Activated CD4-positive, alpha-beta memory T cell treated with anti-CD3 and anti-CD28 coated beads for 36 hours (primary cell): ENCODE data around the gene SHMT2. TPM values are rescaled to one million over a fixed set of nuclear protein-coding genes. Genes with fewer than 3 reads are reported as not detected.

Source experiments
- CTCF ChIA-PET: fragments of 350-600 bp; sonication (Branson Sonifier 250); formaldehyde crosslinking; loops from one replicate; lab custom pipeline; 2021; ENCODE audit warnings: antibody characterized with exemption, inconsistent platforms; lab: Charles Lee
- POLR2A ChIA-PET: fragments of 350-600 bp; sonication (Branson Sonifier 250); formaldehyde crosslinking; loops from one replicate; lab custom pipeline; 2021; ENCODE audit warnings: antibody characterized with exemption; lab: Charles Lee
- DNase-seq: peaks from one replicate; pipeline ENCODE4 v3.0.0-alpha.2; 2020
- H3K27ac Mint-ChIP-seq: one replicate; pipeline ENCODE4 v1.8.0; 2021; ENCODE audit warnings: mixed read lengths
- H3K27me3 Mint-ChIP-seq: one replicate; pipeline ENCODE4 v1.8.0; 2021; ENCODE audit warnings: mixed read lengths
- H3K36me3 Mint-ChIP-seq: one replicate; pipeline ENCODE4 v1.8.0; 2021; ENCODE audit warnings: mixed read lengths
- H3K4me1 Mint-ChIP-seq: one replicate; pipeline ENCODE4 v1.8.0; 2021; ENCODE audit warnings: low read depth, mixed read lengths
- H3K4me3 Mint-ChIP-seq: one replicate; pipeline ENCODE4 v1.8.0; 2021; ENCODE audit warnings: mild to moderate bottlenecking, mixed read lengths
- H3K9me3 Mint-ChIP-seq: one replicate; pipeline ENCODE4 v1.8.0; 2021; ENCODE audit warnings: mixed read lengths
- intact Hi-C: fragments of 100-400 bp; cut with micrococcal nuclease; formaldehyde crosslinking; loops from one replicate; pipeline ENCODE4 v1.15.1; 2023
- total RNA-seq, 2 experiments: library from RNA; stranded (reverse); gene quantifications; one replicate each; pipeline ENCODE4 v1.2.3, GENCODE V29; 2021

SHMT2 gene
- 100 to 1,000 TPM; 401 to 404 TPM for total RNA-seq

DNA sequence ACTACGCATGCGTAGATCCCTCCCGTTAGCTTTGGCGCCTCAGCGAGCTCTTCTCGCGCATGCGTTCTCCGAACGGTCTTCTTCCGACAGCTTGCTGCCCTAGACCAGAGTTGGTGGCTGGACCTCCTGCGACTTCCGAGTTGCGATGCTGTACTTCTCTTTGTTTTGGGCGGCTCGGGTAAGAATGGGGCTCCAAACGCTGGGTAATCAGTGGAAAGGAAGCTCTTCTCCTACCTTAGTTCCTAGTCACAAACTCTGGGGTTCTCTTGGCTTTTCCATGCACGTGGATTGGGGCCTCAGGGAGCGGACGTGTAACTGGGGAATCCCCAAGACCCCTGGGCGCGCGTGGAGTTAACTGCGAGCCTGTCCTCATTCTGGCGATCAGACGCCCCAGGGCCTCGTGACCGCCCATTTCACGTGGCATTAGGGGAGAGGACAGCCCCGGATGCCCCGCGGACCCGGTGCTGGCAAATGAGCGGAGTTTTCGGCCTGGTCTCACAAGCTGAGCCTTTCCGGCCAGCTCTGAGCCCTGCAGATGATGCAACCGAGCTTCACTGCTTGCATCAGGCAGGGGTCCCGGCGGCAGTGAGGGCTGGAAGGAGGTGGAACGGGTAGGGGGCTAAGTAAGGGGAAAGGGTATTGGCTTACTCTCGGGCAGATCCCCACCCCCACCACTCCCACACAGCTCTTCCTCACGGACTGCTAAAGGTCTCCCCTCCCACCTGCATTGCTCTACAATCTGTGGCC is at the start of gene SHMT2:
Gene SHMT2, plus strand, starts transcription at position 78 of the 747 bp plus-strand sequence. Its CDS starts 68 bp downstream, at position 146.
- Mint-ChIP-seq H3K36me3 (peaks cover 55% of the 10 kb centered on the region), H3K9me3 (no peaks in the 10 kb centered on the region), H3K4me1 (peaks cover 56% of the 10 kb centered on the region), H3K27ac (peak within 1 kb of the TSS; percentile 94), H3K27me3 (peaks cover 20% of the 10 kb centered on the region), H3K4me3 (peak within 1 kb of the TSS; percentile 98)
- intact Hi-C loops, result loop anchor here (1.0 to 5.0 kb wide), 2 partner anchors 9 to 143 kb away; partner anchors contain the start of gene NAB2
- ChIA-PET POLR2A (interaction anchor here (0.8 to 3.5 kb wide), 10 partner anchors 8 to 546 kb away, joined by 3 to 38 read pairs (median 6); partner anchors contain the start of genes ARHGAP9 and STAT6), CTCF (interaction anchor here (0.5 to 13.3 kb wide), 11 partner anchors 10 to 601 kb away, joined by 3 to 447 read pairs (median 4); partner anchors contain the start of genes GLI1 and NXPH4)
- DNase-seq, result peak; percentile 96

DNA sequence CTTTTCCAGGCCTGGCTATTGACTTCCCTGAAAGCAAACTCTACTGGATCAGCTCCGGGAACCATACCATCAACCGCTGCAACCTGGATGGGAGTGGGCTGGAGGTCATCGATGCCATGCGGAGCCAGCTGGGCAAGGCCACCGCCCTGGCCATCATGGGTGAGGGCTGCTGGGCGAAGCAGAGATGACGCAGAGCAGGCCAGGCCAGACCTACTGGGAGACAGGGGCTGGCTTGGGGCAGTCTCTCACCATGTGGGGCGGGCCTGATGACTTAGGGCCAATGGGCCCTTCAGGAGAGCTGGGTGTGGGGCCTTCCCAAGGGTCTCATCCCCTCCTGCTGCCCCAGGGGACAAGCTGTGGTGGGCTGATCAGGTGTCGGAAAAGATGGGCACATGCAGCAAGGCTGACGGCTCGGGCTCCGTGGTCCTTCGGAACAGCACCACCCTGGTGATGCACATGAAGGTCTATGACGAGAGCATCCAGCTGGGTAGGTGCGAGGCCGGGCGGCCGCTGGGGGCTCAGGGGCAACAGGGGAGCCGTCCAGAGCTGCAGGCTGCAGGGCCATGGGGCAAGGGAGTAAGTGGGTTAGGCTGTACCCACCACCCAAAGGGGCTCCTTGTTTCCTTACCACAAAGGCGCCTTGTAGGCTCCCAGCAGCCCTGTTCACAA is 49.1 kb upstream of the SHMT2 start:
- intact Hi-C loops, result loop anchor here (5.0 kb wide), 1 partner anchor 428 kb away; the partner anchor contains the start of gene PRIM1
- H3K9me3 Mint-ChIP-seq, result no peaks in the 10 kb centered on the region
- no peak overlapping the region for H3K4me3 Mint-ChIP-seq
- ChIA-PET POLR2A (no interaction called here), CTCF (interaction anchor here (0.5 to 12.7 kb wide), 5 partner anchors 33 to 552 kb away, joined by 3 to 228 read pairs (median 3); partner anchors contain the start of gene LRP1)
- H3K27me3 Mint-ChIP-seq, result no peaks in the 10 kb centered on the region
- no peaks in the 10 kb centered on the region for H3K4me1 Mint-ChIP-seq
- no peak for DNase-seq
- H3K36me3 Mint-ChIP-seq, result no peaks in the 10 kb centered on the region
- no peak overlapping the region for H3K27ac Mint-ChIP-seq

DNA sequence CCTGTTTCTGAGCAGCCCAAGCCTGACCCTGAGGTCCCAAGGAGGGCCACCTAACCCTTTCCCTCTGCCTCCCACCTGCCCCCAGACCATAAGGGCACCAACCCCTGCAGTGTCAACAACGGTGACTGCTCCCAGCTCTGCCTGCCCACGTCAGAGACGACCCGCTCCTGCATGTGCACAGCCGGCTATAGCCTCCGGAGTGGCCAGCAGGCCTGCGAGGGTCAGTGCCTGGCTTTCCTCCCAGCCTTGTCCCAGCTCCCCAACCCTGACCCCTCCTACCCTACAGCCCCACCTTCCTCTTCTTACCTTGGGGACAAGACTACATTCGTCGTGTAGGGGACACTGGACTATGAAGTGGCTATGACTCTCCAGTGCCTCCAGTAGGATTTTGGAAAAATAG is 48.4 kb upstream of the SHMT2 start:
- intact Hi-C loops, result loop anchor here (5.0 kb wide), 1 partner anchor 429 kb away; the partner anchor contains the start of gene PRIM1
- no peak overlapping the region for H3K4me3 Mint-ChIP-seq
- no peak for DNase-seq
- no peaks in the 10 kb centered on the region for H3K27me3 Mint-ChIP-seq
- no peaks in the 10 kb centered on the region for H3K9me3 Mint-ChIP-seq
- no peak overlapping the region for H3K27ac Mint-ChIP-seq
- H3K4me1 Mint-ChIP-seq, result no peaks in the 10 kb centered on the region
- no peaks in the 10 kb centered on the region for H3K36me3 Mint-ChIP-seq
- ChIA-PET POLR2A (no interaction called here), CTCF (interaction anchor here (0.5 to 12.7 kb wide), 9 partner anchors 9 to 553 kb away, joined by 3 to 228 read pairs (median 4); partner anchors contain the start of gene LRP1)

DNA sequence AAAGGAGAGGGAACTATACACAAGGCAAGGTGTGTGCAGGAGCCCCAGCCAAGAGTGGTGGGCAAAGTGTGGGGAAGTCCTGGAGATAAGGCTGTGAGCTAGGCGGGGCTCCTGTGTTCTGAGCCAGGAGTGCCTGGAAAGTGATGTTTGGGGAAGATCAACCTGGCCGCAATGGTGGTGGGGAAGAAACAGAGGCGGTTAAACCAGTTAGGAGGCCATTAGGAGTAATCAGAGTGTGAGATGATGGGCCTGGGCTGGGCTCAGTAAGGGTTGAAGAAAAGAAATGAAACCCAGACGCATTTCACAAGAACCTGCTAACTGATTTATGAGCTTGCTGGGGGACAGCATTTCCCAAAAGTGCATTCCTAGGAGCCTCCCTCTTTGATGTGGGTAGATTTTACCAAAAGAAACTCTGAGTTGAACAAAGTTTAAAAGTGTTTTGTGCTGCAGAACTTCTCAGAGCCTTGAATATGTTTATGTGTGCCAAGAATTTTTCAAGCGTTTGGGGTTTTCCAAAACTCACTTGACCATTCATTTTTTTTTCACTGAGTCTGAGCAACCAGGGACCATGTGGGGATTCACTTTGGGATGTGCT is 47.9 kb upstream of the SHMT2 start:
- H3K27me3 Mint-ChIP-seq, result no peaks in the 10 kb centered on the region
- DNase-seq, result no peak
- POLR2A ChIA-PET, result no interaction called here
- H3K4me1 Mint-ChIP-seq, result no peaks in the 10 kb centered on the region
- H3K36me3 Mint-ChIP-seq, result no peaks in the 10 kb centered on the region
- H3K27ac Mint-ChIP-seq, result no peak overlapping the region
- no peaks in the 10 kb centered on the region for H3K9me3 Mint-ChIP-seq
- intact Hi-C loops, result loop anchor here (2.0 to 5.0 kb wide), 3 partner anchors 113 to 429 kb away; partner anchors contain the start of gene PRIM1
- H3K4me3 Mint-ChIP-seq, result no peak overlapping the region
- CTCF ChIA-PET, result interaction anchor here (0.6 to 12.7 kb wide), 11 partner anchors 9 to 641 kb away, joined by 3 to 228 read pairs (median 4); partner anchors contain the start of genes LRP1 and STAT6

DNA sequence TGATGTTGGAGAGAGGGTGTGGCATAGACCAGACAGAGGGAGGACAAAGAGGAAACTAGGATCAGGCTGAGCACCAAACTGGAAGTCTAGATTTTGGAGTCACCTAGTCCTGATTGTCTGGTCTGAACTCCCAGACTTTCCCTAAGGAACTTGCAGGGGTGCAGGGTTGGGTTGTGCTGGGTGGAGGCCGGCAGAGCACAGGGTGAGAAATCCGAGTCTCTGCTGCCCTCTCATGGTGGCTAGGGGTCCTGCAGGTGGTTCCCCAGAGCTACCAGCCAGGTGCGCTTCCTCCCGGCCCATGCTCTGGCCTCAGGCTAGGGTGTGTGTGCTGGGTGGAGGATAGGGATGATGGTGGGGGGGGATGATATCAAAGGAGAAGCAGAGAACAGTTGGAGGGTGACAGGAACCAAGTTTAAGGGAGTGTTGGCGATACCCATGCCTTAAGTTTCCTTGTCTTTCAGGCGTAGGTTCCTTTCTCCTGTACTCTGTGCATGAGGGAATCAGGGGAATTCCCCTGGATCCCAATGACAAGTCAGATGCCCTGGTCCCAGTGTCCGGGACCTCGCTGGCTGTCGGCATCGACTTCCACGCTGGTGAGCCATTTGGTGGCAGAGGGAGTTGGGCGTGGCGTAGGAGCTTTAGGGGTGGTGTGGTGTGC is 46.5 kb upstream of the SHMT2 start:
- Mint-ChIP-seq H3K4me1 (no peaks in the 10 kb centered on the region), H3K4me3 (no peak overlapping the region), H3K36me3 (no peaks in the 10 kb centered on the region), H3K27ac (no peak overlapping the region), H3K9me3 (no peaks in the 10 kb centered on the region), H3K27me3 (no peaks in the 10 kb centered on the region)
- CTCF ChIA-PET, result interaction anchor here (0.6 to 12.7 kb wide), 32 partner anchors 9 to 430 kb away, joined by 3 to 228 read pairs (median 4); partner anchors contain the start of genes HSD17B6, LRP1 and STAT6
- POLR2A ChIA-PET, result no interaction called here
- intact Hi-C loops, result loop anchor here (1.0 to 5.0 kb wide), 4 partner anchors 59 to 431 kb away; partner anchors contain the start of gene PRIM1
- peak; percentile 87 for DNase-seq

DNA sequence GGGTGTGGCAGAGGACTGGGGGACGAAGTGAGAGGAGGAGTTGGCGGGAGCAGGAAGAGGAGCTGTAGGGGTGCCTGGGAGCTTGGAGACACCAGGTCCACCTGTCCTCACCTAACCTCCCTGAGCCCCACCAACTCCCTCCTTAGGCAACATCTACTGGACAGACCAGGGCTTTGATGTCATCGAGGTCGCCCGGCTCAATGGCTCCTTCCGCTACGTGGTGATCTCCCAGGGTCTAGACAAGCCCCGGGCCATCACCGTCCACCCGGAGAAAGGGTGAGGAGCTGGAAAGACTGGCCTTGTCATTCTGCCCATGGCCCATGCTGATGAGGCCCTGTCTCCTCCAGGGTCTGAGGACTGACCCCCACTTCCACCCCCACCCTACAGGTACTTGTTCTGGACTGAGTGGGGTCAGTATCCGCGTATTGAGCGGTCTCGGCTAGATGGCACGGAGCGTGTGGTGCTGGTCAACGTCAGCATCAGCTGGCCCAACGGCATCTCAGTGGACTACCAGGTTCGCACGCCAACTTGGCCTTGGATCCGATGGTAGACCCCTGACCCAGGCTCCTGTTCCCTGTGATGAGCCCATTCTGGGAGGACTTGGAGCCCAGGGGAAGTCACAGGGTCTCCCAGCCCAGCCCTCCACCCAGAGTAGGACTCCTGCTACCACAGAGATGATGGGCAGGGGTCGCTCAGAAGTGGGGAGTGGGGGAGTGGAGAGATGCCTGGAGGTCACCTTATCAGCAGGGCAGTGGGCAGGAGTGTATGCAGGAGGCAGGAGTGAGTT is 45.4 kb upstream of the SHMT2 start:
- intact Hi-C loops, result loop anchor here (1.0 to 5.0 kb wide), 4 partner anchors 60 to 432 kb away; partner anchors contain the start of gene PRIM1
- no peak for DNase-seq
- ChIA-PET CTCF (interaction anchor here (0.9 to 12.7 kb wide), 15 partner anchors 10 to 430 kb away, joined by 3 to 228 read pairs (median 4); partner anchors contain the start of genes HSD17B6, LRP1 and STAT6), POLR2A (no interaction called here)
- Mint-ChIP-seq H3K27me3 (no peaks in the 10 kb centered on the region), H3K9me3 (no peaks in the 10 kb centered on the region), H3K36me3 (no peaks in the 10 kb centered on the region), H3K4me3 (no peak overlapping the region), H3K27ac (no peak overlapping the region), H3K4me1 (no peaks in the 10 kb centered on the region)

DNA sequence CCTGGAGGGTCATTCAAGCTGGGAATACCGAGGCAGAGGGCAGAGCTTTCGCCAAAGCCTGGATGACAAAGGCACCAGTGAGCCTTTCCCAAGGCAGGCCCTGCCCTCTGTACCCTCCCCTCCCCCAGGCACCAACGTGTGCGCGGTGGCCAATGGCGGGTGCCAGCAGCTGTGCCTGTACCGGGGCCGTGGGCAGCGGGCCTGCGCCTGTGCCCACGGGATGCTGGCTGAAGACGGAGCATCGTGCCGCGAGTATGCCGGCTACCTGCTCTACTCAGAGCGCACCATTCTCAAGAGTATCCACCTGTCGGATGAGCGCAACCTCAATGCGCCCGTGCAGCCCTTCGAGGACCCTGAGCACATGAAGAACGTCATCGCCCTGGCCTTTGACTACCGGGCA is 44.1 kb upstream of the SHMT2 start:
- intact Hi-C loops, result no loop called here
- ChIA-PET CTCF (interaction anchor here (1.2 to 12.7 kb wide), 3 partner anchors 10 to 62 kb away, joined by 4 to 228 read pairs (median 15); partner anchors contain the start of gene LRP1), POLR2A (no interaction called here)
- H3K27ac Mint-ChIP-seq, result no peak overlapping the region
- no peaks in the 10 kb centered on the region for H3K9me3 Mint-ChIP-seq
- H3K4me1 Mint-ChIP-seq, result no peaks in the 10 kb centered on the region
- H3K27me3 Mint-ChIP-seq, result no peaks in the 10 kb centered on the region
- no peaks in the 10 kb centered on the region for H3K36me3 Mint-ChIP-seq
- DNase-seq, result no peak
- H3K4me3 Mint-ChIP-seq, result no peak overlapping the region

DNA sequence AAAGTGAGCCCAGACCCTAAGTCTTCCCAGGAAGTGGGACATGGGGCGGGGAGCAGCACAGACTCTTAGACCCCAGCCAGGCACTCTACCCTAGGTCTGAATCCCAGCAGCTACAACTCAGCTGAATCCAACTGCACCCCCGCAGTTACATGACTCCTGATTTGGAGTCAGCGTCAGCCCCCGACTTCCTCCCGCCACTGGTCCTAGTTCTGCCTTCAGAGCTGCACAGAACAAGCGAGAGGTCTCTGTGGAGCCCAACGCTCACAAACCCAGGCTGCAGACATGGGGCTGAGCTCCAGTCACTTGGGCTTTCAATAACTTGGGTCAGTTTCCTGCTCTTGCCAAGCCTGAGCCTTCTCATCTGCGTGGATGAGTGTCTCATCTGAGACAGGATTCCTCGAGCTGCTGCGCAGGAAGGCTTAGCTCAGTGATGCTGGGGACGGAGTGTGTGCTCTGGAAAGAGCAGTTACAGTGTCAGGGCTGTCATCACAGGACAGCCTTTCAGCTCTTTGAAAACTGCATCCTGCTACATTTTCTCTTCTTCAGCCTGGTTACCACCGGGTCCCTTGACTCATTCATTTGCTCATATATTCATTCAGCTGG is 43.5 kb upstream of the SHMT2 start:
- Mint-ChIP-seq H3K9me3 (no peaks in the 10 kb centered on the region), H3K4me1 (no peaks in the 10 kb centered on the region), H3K36me3 (no peaks in the 10 kb centered on the region), H3K27me3 (no peaks in the 10 kb centered on the region), H3K4me3 (no peak overlapping the region), H3K27ac (no peak overlapping the region)
- intact Hi-C loops, result no loop called here
- POLR2A ChIA-PET, result no interaction called here
- no peak for DNase-seq
- CTCF ChIA-PET, result interaction anchor here (1.1 to 12.7 kb wide), 5 partner anchors 9 to 74 kb away, joined by 3 to 228 read pairs (median 10); partner anchors contain the start of genes LRP1 and STAT6

DNA sequence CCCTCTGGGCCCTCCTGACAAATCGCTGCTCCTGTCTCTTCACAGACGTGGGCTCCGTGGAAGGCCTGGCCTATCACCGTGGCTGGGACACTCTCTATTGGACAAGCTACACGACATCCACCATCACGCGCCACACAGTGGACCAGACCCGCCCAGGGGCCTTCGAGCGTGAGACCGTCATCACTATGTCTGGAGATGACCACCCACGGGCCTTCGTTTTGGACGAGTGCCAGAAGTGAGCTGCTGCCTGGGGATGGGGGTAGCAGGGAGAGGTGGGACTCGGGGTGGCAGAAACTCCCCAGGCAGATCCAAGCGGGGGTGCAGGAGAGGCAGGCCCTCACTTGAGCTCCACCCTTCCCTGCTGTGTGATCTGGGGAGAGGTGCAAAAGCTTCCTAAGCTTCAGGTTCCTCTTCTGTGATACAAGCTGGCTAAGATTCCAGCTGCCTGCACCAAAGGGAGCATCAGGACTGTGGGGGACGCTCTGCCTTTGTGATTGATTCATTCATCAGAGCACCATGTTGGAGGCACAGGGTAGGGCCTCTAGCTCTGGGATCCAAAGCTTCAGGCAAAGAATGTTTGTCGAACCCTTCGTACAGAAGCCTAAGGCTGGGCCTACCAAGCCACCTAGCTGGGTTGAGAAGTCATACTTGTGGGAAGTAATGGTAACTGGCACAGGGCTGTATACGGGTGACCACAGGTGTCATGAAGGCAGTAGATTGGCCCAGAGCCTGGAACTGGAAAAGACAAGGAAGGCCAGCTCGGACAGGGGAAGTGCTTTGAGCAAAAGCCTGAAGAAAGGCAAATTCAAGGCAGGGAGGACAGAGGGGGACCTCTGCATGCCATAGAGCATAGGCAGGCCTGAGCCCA is 42.1 kb upstream of the SHMT2 start:
- no peaks in the 10 kb centered on the region for H3K36me3 Mint-ChIP-seq
- no peaks in the 10 kb centered on the region for H3K9me3 Mint-ChIP-seq
- H3K27me3 Mint-ChIP-seq, result no peaks in the 10 kb centered on the region
- no peaks in the 10 kb centered on the region for H3K4me1 Mint-ChIP-seq
- CTCF ChIA-PET, result interaction anchor here (0.5 to 12.7 kb wide), 5 partner anchors 12 to 155 kb away, joined by 3 to 228 read pairs (median 10); partner anchors contain the start of genes LRP1 and STAT6
- H3K4me3 Mint-ChIP-seq, result no peak overlapping the region
- POLR2A ChIA-PET, result no interaction called here
- DNase-seq, result no peak
- intact Hi-C loops, result no loop called here
- no peak overlapping the region for H3K27ac Mint-ChIP-seq
